ENCODE results near the gene SEPTIN5.

Gene SEPTIN5

DNA sequence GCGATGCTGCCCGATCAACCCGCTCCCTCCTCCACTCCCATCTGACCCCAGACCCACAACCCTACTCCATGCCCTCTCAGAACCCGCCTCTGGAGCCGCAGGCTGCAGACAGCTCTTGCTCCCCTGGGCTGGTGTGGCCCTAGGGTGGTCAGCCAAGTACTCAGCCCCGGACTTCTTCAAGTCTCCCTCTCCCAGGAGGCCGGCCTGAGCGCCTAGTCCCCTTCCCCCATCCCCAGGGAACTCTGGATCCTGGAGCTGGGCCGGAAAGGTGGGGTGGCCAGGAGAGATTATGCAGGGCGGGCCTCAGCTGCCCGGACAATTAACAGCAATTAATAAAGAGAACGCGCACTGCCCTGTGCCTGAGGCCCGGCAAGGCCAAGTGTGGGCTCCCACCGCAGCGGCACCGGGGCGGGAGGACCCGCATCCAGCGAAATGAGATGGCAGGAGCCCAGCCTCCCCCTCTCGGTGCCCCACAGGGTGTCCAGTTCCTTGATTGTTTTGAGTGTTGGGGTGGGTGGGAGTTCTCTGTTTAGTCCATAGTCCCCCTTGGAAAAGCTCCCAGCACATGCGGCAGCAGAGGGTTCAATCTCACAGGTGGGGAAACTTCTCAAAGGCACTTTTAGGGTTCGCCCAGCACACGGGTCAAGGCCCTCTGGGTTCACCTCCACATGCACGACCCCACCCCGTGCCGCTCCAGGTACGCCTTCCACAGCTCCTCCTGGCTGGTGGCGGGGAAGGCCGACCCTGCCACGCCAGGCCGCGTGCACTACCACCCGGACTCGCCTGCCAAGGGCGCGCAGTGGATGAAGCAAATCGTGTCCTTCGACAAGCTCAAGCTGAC is 49.4 kb downstream of the SEPTIN5 start:
- DNase-seq, result no peak

DNA sequence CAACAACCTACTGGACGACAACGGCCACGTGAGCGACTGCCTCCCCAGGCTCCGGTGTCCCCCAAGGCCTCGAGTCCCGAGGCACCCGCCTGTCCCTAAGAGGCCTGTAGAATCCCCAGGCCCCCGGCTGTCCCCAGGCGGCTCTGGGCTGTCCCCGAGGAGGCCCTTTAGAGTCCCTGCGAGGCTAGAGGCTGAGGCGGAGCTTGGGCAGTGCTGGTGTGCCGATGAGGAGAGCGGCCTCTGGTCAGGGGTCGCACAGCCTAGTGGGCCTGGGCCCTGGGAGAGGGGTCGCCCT is 49.9 kb downstream of the SEPTIN5 start:
- no peak for DNase-seq

- no peak for DNase-seq
These were observed 50.6 kb downstream of the SEPTIN5 start for GRCh38 chr22:19764636-19765476.

DNA sequence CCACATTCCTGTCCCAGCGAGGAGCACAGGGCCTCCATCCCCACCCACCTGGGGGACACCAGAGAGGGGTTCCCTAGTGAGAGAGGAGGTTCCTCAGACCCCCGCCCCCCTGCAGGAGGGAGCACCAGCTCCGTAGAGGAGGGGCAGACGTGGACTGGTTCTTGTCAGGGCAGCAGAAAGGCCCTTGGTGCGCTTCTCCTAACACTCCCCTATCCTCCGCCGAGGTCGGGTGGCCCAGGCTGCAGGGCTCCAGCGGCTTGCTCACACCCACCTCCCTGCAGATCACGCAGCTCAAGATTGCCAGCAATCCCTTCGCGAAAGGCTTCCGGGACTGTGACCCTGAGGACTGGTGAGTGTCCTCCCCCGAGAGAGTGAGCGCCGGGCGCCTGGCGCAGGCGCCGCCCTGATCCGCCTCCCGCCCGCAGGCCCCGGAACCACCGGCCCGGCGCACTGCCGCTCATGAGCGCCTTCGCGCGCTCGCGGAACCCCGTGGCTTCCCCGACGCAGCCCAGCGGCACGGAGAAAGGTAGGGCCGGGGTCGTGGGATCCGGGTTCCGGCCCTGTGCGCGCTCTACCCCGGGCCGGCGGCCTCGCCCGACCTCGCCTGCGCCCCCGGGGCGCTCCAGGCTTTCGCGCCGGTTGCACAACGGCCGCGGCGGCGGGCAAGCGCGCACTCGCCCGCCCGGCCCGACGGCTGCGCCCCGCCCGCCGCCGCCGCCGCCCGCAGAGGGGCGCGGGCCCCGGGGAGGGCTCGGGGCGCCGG is 51.4 kb downstream of the SEPTIN5 start:
- peak; percentile 16 for DNase-seq

- DNase-seq, result no peak
These were observed 51.9 kb downstream of the SEPTIN5 start for GRCh38 chr22:19766240-19766510.

DNA sequence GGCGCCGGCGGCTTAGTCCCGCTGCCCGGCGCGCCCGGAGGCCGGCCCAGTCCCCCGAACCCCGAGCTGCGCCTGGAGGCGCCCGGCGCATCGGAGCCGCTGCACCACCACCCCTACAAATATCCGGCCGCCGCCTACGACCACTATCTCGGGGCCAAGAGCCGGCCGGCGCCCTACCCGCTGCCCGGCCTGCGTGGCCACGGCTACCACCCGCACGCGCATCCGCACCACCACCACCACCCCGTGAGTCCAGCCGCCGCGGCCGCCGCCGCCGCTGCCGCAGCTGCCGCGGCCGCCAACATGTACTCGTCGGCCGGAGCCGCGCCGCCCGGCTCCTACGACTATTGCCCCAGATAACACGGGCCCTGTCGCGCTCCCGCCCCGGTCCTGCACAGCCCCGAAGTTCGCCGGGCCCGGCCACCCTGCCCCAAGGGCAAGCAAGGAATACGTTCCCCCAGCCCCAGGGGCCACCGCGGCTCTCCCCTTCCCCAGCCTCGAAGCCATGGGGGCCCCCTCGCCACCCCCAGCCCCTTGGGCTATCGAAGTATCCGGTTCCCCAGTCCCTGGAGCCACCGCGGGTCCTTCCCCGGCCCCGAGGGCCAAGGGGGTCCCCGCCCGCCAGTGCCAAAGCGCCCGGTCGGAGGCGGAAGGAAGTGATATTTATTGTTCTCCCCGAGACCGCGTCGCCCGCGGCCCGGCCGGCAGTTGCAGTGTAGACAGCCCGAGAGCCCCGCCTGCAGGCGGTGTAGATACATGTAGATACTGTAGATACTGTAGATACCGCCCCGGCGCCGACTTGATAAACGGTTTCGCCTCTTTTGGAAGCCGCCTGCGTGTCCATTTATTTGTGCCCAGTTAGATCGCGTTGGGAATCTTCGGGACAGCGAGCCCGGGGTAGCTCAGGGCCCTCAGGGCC is 52.5 kb downstream of the SEPTIN5 start:
- DNase-seq, result peak; percentile 47

DNA sequence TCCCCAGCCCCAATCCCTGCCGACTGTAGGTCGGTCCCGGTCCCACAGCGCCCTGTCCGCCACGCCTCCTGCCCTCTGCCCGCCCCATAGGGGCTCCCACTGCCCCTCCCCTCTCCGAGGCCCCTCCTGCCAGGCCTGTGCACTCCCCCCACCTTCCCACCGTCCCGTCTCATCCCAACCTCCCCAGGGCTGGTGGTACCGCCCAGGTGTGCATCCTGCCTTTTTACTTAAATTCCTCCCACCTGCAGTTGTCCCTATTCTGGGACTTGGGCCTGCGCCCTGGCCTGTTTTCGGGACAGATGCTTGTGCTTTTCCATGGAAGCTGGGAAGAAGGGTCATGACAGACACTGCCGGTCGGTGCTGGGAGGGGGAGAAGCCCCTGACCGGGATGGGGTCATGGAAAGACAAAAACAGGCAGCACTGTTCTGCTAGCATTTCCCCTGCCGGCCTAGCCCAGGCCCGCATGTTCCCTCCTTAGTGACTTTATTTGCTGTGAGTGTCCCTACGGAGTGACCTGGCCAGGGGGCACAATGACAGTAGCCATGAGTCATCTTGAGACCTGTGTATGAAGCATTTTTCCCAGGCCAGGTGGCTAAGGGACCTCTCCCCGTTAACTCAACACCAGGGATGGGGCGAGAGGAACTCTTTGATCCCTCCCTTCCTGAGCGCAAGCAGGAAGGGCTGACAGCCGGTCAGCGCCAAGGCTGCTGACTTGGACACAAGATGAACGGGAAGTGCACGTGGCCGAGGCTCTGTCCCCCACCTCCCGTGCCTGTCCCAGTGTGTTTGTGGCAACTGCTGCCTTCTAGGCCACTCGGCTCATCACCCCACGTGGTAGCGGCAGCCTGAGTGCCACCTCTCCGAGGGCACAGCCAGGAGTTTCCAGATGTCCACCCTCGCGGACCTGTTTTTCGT is 53.4 kb downstream of the SEPTIN5 start:
- no peak for DNase-seq

GRCh38 chr22:19769393-19769715 is 55.1 kb downstream of the SEPTIN5 start:
- DNase-seq, result no peak

GRCh38 chr22:19770349-19771220 is 56.3 kb downstream of the SEPTIN5 start:
- DNase-seq, result no peak

GRCh38 chr22:19772422-19772672 is 58.0 kb downstream of the SEPTIN5 start:
- DNase-seq, result no peak

Measured in CD4-positive, alpha-beta T cell treated with Interleukin-21 for 1 hour (primary cell).